CD14-positive monocyte (primary cell): ENCODE data around the gene MYLK2. TPM values are rescaled to one million over a fixed set of nuclear protein-coding genes. Genes with fewer than 3 reads are reported as not detected.

Source experiments
- DNase-seq, 3 donors: peaks; one replicate each; pipeline ENCODE4 v3.0.0-alpha.2; 2011 to 2022
- H2AFZ ChIP-seq: 2 replicates; pipeline ENCODE4 v1.6.0; 2012; ENCODE audit warnings: mild to moderate bottlenecking, low read depth, low read length, inconsistent platforms; ENCODE audit not compliant: insufficient read depth, poor library complexity, severe bottlenecking
- H3K27ac ChIP-seq, 2 donors: 1 replicate in 1 of 2; 2 replicates in 1 of 2; pipeline ENCODE4 v1.5.1; 2012 to 2013; ENCODE audit warnings: low read length in 2 of 2, control low read depth in 1 of 2, inconsistent platforms in 1 of 2, low read depth in 1 of 2, mild to moderate bottlenecking in 1 of 2
- H3K27me3 ChIP-seq, 2 donors: one replicate each; pipeline versions ENCODE4 v1.6.0 to v1.6.1; 2011 to 2013; ENCODE audit warnings: low read length in 2 of 2; ENCODE audit not compliant: control insufficient read depth in 2 of 2, insufficient read depth in 2 of 2
- H3K36me3 ChIP-seq, 2 donors: replicated peaks in 1 of 2; 1 replicate in 1 of 2; 2 replicates in 1 of 2; pipeline versions ENCODE4 v1.5.1 to v1.6.1; 2012 to 2013; ENCODE audit warnings: low read length in 2 of 2, control low read depth in 1 of 2, inconsistent platforms in 1 of 2, mild to moderate bottlenecking in 1 of 2; ENCODE audit not compliant: insufficient read depth in 2 of 2, control insufficient read depth in 1 of 2
- H3K4me1 ChIP-seq, 2 donors: 1 replicate in 1 of 2; 2 replicates in 1 of 2; pipeline versions ENCODE4 v1.5.1 to v1.6.1; 2012 to 2013; ENCODE audit warnings: low read length in 2 of 2, control low read depth in 1 of 2, inconsistent platforms in 1 of 2, mild to moderate bottlenecking in 1 of 2, moderate library complexity in 1 of 2; ENCODE audit not compliant: insufficient read depth in 2 of 2, control insufficient read depth in 1 of 2
- H3K4me2 ChIP-seq: replicated peaks from 2 replicates; pipeline ENCODE3; 2012; ENCODE audit warnings: low read length, moderate library complexity, mild to moderate bottlenecking; ENCODE audit not compliant: poor library complexity, severe bottlenecking; ENCODE audit errors: extremely low read depth
- H3K4me3 ChIP-seq, 3 experiments: fragments of 200-600 bp in 1 of 3; sonication (generic) in 1 of 3; replicated peaks in 1 of 3; 1 replicate in 2 of 3; 2 replicates in 1 of 3; pipeline ENCODE4 v1.5.1; 2011 to 2013; ENCODE audit warnings: low read length in 3 of 3, mild to moderate bottlenecking in 3 of 3, control low read depth in 2 of 3, low read depth in 2 of 3, inconsistent platforms in 1 of 3, moderate library complexity in 1 of 3
- H3K79me2 ChIP-seq: 2 replicates; pipeline ENCODE4 v1.6.0; 2012; ENCODE audit warnings: mild to moderate bottlenecking, control low read depth, inconsistent platforms, low read length, moderate library complexity; ENCODE audit not compliant: insufficient read depth
- H3K9ac ChIP-seq: 2 replicates; pipeline ENCODE4 v1.6.0; 2017; ENCODE audit warnings: low read length, mild to moderate bottlenecking; ENCODE audit not compliant: insufficient read depth, poor library complexity, severe bottlenecking
- H3K9me3 ChIP-seq, 2 donors: replicated peaks in 1 of 2; 1 replicate in 1 of 2; 2 replicates in 1 of 2; pipeline versions ENCODE4 v1.5.1 to v1.6.1; 2012 to 2013; ENCODE audit warnings: low read length in 2 of 2, control low read depth in 1 of 2; ENCODE audit not compliant: control insufficient read depth in 1 of 2, insufficient read depth in 1 of 2
- H4K20me1 ChIP-seq: 2 replicates; pipeline ENCODE4 v1.6.0; 2012; ENCODE audit warnings: mild to moderate bottlenecking, low read length, control low read depth, moderate library complexity; ENCODE audit not compliant: insufficient read depth
- H3K27ac Mint-ChIP-seq, 7 donors: one replicate each; pipeline ENCODE4 v1.8.0; 2020; ENCODE audit warnings: mild to moderate bottlenecking in 7 of 7, mixed read lengths in 7 of 7, moderate library complexity in 6 of 7, inconsistent platforms in 2 of 7
- H3K27me3 Mint-ChIP-seq, 3 donors: one replicate each; pipeline ENCODE4 v1.8.0; 2021 to 2022; ENCODE audit warnings: low read depth in 3 of 3, mild to moderate bottlenecking in 3 of 3, mixed read lengths in 3 of 3, moderate library complexity in 3 of 3, inconsistent platforms in 1 of 3
- H3K36me3 Mint-ChIP-seq, 2 donors: one replicate each; pipeline ENCODE4 v1.8.0; 2020; ENCODE audit warnings: mixed read lengths in 2 of 2, inconsistent platforms in 1 of 2, mild to moderate bottlenecking in 1 of 2
- H3K4me1 Mint-ChIP-seq: one replicate; pipeline ENCODE4 v1.8.0; 2020; ENCODE audit warnings: mild to moderate bottlenecking, mixed read lengths
- H3K4me3 Mint-ChIP-seq, 2 donors: one replicate each; pipeline ENCODE4 v1.8.0; 2020; ENCODE audit warnings: mild to moderate bottlenecking in 2 of 2, mixed read lengths in 2 of 2, moderate library complexity in 1 of 2
- H3K9me3 Mint-ChIP-seq, 7 donors: one replicate each; pipeline ENCODE4 v1.8.0; 2020 to 2022; ENCODE audit warnings: mixed read lengths in 7 of 7, mild to moderate bottlenecking in 6 of 7, moderate library complexity in 6 of 7, inconsistent platforms in 2 of 7
- WGBS: methylation state at CpG from one replicate; pipeline ENCODE4 v1.1.5; 2013; ENCODE audit warnings: missing lambda C conversion rate; ENCODE audit not compliant: insufficient coverage; 5-methylcytosine and 5-hydroxymethylcytosine counted together
- intact Hi-C, 2 donors: fragments of 100-400 bp; cut with micrococcal nuclease; formaldehyde crosslinking; loops; one replicate each; pipeline versions ENCODE4 v1.15.0 to v1.15.1; 2023
- polyA plus RNA-seq, 3 donors: library from polyadenylated mRNA; depleted of rRNA in 1 of 3; unstranded in 2 of 3; stranded (reverse) in 1 of 3; fragments of 300-500 nt in 2 of 3; fragments of >200 nt in 1 of 3; fragmentation: Illumina TruSeq in 2 of 3; gene quantifications; 1 replicate in 2 of 3; 2 replicates in 1 of 3; pipeline ENCODE4 v1.2.3, GENCODE V29; 2012 to 2021
- TF ChIP-seq, protein P1 (sequence below): fragments of 200-600 bp; IDR thresholded peaks from one replicate; pipeline ENCODE4 v1.8.0; 2022; ENCODE audit warnings: antibody characterized with exemption, mild to moderate bottlenecking

The MYLK2 gene
- polyA plus RNA-seq, 3 donors, result not detected

DNA sequence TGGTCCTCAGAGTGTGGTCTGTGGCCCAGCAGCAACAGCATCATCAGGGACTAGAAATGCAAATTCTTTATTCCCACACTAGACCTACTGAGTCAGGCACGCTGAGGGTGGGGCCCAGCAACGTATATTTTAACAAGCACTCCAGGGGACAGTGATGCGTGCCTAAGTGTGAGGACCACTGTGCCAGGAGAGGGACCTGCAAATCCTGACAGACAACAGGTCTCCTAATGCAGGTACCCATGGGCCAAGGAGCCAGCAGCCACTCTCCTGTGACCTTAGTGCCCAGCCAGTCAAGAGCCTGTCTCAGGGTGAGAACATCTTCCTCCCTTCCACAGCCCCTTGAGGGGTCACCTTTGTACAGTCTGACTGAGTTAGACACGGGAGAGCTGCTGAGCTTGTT, 8.0 kb upstream of the MYLK2 start:
- H3K27ac Mint-ChIP-seq, result no peak overlapping the region
- H3K4me3 Mint-ChIP-seq, result no peak overlapping the region
- no peaks in the 10 kb centered on the region for H4K20me1 ChIP-seq
- H3K36me3 Mint-ChIP-seq, result peaks cover 25 to 28% of the 10 kb centered on the region in 2 donors
- intact Hi-C loops, result no loop called here
- H3K9me3 ChIP-seq, result no peaks in the 10 kb centered on the region
- no peak for DNase-seq
- peaks cover 7 to 10% of the 10 kb centered on the region in 2 donors for H3K4me1 ChIP-seq
- H3K4me1 Mint-ChIP-seq, result peaks cover 16% of the 10 kb centered on the region
- H3K27me3 Mint-ChIP-seq, result peaks cover 1 to 3% (median 2%) of the 10 kb centered on the region in 3 donors
- peaks cover 6 to 23% of the 10 kb centered on the region in 2 donors for H3K36me3 ChIP-seq
- H3K4me3 ChIP-seq, result no peak overlapping the region
- H2AFZ ChIP-seq, result no peak overlapping the region
- no peaks in the 10 kb centered on the region for H3K27me3 ChIP-seq
- H3K79me2 ChIP-seq, result no peaks in the 10 kb centered on the region
- WGBS, result 100% methylated on average over 3 of the region's 4 CpGs
- TF ChIP-seq, protein P1, sequence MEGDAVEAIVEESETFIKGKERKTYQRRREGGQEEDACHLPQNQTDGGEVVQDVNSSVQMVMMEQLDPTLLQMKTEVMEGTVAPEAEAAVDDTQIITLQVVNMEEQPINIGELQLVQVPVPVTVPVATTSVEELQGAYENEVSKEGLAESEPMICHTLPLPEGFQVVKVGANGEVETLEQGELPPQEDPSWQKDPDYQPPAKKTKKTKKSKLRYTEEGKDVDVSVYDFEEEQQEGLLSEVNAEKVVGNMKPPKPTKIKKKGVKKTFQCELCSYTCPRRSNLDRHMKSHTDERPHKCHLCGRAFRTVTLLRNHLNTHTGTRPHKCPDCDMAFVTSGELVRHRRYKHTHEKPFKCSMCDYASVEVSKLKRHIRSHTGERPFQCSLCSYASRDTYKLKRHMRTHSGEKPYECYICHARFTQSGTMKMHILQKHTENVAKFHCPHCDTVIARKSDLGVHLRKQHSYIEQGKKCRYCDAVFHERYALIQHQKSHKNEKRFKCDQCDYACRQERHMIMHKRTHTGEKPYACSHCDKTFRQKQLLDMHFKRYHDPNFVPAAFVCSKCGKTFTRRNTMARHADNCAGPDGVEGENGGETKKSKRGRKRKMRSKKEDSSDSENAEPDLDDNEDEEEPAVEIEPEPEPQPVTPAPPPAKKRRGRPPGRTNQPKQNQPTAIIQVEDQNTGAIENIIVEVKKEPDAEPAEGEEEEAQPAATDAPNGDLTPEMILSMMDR, result no peak
- no peak overlapping the region for H3K27ac ChIP-seq
- H3K9ac ChIP-seq, result no peak overlapping the region
- no peak overlapping the region for H3K4me2 ChIP-seq
- H3K9me3 Mint-ChIP-seq, result no peaks in the 10 kb centered on the region

DNA sequence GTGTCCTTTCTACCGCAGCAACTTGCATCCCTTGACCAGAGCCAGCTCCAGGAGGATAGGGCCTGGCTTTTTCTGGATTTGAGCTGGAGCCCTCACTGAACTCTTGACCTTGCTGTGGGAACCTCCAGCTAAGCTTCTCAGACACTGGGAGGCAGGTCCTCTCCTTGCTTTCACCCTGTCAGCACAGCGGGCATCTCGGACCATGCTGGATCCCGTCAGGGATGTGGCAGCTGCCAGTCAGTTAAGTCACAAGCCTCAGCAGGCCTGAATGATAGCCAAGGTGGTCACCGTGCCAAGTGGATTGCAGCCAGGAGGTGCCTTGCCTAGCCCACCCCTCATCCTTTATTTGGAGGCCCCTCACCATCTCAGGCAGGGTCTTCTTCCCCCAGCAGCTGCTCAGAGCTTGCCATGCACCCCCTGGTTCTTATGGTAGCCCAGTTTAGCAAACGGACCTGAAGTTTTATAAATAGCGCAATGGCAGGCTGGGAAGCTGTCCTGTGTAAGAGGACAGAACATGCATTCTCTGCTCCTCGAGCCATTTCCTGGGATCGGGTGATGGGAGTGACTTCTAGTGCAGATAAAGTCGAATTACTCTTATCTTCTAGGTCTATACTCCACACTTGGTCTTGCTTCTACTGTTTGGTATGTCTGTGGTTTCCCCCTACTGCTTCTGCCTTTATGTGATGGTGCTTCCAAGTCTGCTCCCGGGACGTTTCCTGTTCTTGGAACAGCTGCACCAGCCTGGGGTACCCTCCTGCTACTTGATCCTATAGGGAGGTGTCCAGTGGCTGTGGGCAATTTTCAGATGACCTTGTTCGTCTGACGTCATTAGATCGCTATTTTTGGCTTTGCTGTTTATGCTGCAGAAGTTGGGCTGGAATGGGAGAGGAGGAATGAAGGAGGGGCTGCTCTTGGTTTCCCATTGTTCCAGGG, 7.1 kb upstream of the MYLK2 start:
- 98% methylated on average over 5 of the region's 15 CpGs for WGBS
- Mint-ChIP-seq H3K4me1 (peaks cover 13% of the 10 kb centered on the region), H3K27me3 (peaks cover 1 to 3% (median 2%) of the 10 kb centered on the region in 3 donors)

More for the DNA sequence above, 7.1 kb upstream of the MYLK2 start:
- H2AFZ ChIP-seq, result no peak overlapping the region
- H4K20me1 ChIP-seq, result no peaks in the 10 kb centered on the region
- no peaks in the 10 kb centered on the region for H3K9me3 ChIP-seq
- no peaks in the 10 kb centered on the region for H3K9me3 Mint-ChIP-seq
- H3K9ac ChIP-seq, result no peak overlapping the region
- H3K4me3 Mint-ChIP-seq, result no peak overlapping the region
- TF ChIP-seq, protein P1, result no peak
- peaks cover 7 to 10% of the 10 kb centered on the region in 2 donors for H3K4me1 ChIP-seq
- no peak overlapping the region for H3K4me3 ChIP-seq
- no peak for DNase-seq
- H3K27me3 ChIP-seq, result no peaks in the 10 kb centered on the region
- H3K79me2 ChIP-seq, result no peaks in the 10 kb centered on the region
- no peak overlapping the region for H3K27ac ChIP-seq
- H3K4me2 ChIP-seq, result no peak overlapping the region
- intact Hi-C loops, result no loop called here
- H3K27ac Mint-ChIP-seq, result no peak overlapping the region
- H3K36me3 Mint-ChIP-seq, result peaks cover 19 to 22% of the 10 kb centered on the region in 2 donors
- H3K36me3 ChIP-seq, result peaks cover 3 to 15% of the 10 kb centered on the region in 2 donors
